Measurements from ENCODE around the gene CYTH3.

GRCh38 chr7:6116211-6116610 is 156.2 kb downstream of the CYTH3 start:
- TF ChIP-seq MAX (IDR thresholded peaks at IDR 0.05) (no peak), TEAD4 (IDR thresholded peaks at IDR 0.05) (no peak), EP300 (IDR thresholded peaks at IDR 0.05; ENCODE audit: borderline replicate concordance) (no peak), EGR1 (IDR thresholded peaks at IDR 0.05) (no peak)

All from Ishikawa (cell line).